Hematopoietic multipotent progenitor cell treated with erythropoietin and hydrocortisone succinate and interleukin-3 and kit ligand, for 6 days (in vitro differentiated cells): Measurements from ENCODE around the gene KCND3.

Source experiments
- DNase-seq: peaks from one replicate; pipeline ENCODE4 v3.0.0-alpha.2; 2015

The KCND3 gene

DNA sequence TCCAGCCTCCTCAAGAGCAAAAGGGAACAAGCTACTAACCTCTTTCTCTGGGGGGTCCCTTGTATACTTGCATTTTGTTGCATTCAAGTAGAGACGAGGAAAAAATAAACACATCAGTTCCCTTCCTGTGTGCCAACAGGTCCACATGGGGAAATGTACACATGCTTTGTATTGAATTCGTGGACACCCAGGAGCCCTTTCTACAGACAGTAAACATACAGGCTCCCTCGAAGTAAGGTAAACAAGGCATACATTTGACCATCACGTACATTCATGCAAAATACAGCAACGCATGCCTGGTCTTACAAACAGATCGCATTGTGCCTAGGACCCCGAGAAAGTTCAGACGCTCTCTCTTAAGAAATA is 1.1 kb downstream of the KCND3 start:
- no peak for DNase-seq

DNA sequence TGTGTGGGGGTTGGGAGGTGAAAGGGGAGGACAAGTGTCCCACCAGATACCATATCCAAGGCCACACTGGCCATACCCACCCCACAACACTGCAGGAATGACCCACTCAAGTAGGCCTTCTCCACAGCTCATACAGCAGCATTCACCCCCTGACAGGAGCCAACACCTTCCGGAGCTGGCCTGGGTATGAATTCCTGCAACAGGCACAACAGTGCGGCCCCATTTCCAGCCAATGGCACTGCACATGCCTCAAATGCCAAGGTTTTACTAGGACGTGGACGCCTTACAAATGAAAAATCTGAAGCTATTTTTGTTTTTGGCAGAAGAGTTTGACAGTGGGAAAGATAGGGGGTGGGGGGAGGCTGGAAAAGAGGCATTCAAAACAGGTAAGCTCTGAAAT is 2.0 kb downstream of the KCND3 start:
- no peak for DNase-seq

DNA sequence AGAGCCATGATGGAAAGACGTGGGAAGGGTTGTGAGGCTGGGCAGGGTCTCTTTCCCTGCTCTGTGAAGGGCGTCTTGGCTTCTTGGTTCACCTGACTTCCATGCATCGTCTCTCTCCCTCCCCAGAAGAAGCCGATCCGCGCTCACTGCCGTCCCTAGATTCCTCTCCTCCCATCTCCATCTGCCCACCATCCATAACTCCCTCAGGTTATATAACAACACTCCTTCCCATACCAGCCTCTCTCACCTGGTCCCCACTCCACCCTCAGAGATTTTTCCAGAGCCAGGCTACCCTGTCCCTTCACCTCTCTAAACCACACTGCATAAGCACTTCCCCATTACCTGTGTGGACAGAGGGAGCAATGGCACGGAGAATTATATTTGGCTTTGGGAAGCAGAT is 6.0 kb downstream of the KCND3 start:
- no peak for DNase-seq

DNA sequence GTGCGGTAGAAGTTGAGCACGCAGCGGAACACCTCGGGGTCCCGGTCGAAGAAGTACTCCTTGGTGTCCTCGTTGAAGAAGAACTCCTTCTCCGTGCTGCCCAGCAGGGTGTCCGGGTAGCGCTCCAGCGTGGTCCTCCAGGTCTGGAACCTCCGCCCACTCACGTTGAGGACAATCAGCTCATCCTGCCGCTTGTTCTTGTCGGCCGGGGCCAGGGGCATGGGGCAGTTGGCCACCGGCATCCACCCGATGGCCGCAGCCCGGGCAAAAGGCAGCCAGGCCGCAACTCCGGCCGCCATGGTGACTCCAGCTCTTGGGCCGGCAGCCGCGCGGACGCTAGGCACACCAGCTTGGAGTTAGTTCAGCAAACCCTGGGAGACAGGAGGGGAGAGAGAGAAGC is 7.0 kb downstream of the KCND3 start:
- DNase-seq: no peak

DNA sequence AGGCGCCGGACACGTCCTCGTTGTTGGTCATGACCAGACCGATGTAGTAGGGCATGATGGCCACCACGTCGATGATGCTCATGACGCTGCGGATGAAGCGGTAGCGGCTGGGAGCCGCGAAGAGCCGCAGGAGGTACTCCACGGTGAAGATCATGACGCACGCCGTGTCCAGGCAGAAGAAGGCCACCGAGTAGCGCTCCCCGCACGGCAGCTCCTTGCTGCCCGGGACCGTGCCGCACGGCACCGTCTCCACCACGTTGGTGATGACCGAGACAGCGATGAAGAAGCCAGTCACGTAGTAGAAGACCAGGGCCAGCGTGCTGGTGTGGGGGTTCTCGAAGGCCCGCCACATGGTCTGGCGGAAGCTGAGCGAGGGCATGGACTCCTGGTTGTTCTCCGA is 7.6 kb downstream of the KCND3 start:
- no peak for DNase-seq

DNA sequence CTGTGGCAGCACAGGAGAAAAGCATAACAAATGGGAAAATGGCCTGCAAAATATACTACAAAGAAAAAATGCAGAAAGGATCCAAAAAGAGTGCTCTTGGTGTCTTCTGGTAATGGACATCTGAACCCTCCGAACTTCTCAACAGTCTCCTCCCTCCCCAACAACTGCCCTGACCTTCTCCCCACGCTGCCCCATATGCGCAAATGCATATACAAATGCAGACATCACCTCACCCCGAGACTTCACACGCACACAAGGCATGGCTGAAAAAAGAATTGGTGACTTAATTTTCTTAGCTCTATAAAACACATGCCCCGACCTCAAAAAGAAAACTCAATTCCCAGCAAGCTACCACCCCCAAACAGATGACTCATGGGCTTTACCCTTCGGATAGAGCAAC is 8.4 kb downstream of the KCND3 start:
- DNase-seq: no peak

DNA sequence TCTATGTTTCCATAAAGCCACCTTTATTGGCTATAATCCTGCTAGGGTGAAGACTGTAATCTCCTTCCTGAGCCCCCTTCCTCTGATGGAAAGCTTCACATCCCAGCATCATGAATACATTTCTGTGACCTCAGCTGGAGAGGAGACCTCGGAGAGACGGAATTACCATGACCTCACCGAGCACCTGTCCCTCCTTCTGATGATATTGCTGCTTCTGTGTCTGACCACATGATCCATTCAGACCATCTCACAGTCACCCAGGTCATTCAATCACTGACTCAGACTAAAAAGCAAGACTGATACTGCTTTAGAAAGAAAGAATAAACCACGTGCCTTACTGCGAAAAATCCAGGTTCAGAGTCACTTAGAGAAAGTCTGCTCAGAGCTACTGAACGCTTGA is 8.8 kb downstream of the KCND3 start:
- no peak for DNase-seq

DNA sequence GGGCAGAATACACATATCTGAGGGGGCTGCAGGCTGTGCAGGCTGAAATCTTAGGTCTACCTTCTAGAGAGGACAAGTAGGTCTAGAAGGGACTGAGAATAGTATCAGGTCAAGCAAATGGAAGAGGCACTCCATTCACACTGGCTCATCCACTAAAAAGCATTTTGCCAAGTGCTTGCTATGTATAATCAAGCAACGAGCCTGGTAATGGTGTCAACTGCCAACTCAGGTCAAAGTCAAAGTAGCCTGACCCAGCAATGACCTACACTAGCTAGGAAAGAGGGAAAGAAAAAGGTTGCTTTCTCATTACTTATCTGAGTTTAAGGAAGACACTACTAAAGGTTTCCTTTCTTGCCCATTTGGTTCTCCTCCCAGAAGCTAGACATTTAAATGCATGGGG is 10.8 kb downstream of the KCND3 start:
- DNase-seq: no peak

DNA sequence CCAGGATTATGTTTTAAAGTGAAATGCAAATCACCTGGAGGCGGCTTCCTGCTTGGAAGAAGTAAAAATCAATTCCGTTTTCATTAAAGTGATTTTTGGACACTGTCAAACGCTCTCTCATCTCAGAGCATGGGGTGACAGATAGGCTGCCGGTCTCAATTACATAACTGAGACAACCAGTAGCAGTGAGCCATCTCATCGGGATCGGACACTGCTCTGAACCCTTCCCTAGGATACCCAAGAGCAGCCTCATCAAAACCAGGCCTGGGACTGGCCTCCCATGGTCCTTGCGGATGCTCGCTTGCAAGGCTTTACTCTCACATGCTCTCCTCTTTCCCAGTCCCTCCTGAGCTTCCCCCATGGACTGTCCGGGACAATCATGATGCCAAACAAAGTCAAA is 12.1 kb downstream of the KCND3 start:
- no peak for DNase-seq

DNA sequence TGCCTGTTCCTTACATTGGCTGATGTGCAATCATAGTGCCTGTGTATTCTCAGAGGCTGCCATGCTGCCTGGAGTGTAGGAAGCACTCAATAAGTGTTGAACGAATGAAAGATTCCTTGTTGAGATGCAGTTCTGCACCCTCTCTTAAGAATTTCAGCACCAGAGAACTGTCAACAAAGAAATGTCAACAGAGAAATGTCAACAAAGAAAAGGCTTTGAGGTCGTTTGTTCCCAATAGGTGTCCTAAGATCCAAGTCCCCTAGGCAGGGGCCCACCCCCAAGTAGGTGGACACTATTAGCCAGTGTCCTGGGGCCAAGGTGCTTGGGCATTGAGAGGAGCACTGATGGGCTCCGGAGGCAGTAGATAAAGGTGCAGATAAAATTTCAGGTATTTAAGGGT is 12.6 kb downstream of the KCND3 start:
- no peak for DNase-seq

DNA sequence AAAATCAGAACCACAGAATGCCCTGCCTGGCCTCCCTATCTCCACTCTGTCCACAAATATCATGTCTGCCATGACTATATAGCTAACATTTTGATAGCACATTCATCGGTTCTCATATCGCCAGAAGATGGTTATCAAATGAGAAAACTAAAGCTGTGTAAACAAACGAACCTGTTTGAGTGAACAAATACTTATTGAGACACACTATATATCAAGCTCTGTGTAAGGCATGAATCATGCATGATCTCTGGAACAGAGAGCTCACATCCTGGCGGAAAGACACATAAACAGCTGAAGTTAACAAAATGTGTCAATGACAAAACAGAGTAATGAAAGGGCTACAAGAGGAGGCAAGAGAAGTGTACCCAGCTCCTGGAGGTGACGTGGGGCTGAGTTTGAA is 13.1 kb downstream of the KCND3 start:
- DNase-seq: no peak

DNA sequence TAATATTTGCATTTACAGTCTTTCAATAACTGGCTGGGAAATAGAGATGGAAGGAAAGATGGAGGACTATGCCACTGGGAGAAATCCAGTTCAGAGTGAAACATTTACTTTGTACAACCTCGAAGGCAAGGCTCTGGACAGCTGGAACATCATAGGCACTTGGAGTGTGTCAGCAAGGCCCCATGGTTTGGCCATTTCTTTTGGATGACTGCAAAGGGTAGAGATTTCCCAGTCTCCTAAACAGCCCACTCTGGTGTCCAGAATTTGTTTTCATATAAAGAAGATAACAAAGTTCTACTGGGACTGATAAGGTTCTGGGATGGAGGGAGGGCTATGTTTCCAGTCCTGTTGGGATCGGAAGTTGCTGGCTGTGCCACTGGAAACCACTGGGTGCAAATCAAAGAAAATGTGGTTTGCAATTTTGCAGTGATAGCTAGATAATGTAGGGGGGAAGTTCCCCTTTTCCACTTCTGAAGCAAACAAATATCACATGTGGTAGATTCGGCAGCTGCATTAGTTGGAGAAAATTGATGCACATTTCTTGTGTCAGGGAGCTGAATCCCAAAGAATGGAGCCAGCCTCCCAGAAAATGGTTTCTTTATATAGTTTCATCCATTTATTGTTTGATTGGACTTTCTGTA is 16.2 kb downstream of the KCND3 start:
- DNase-seq: peak; percentile 8

DNA sequence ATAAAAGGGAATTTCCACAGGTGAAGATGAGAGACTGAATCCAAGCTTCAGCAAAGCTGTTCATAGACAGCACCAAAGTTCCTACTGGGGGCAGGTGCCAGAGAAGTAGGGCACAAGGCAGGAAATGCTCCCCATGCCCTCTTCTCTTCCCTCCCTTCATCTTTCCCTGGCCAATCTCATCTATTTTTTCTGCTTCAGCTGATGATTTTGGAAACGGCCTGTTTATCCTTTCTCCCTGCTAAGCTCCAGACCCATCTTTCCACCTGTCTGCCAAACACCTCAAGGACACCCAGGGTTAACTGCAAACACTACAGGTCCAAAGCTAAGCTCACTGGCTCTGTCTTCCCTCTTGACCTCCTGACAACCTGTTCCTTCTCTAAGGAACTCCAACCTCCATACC is 18.1 kb downstream of the KCND3 start:
- DNase-seq: no peak

DNA sequence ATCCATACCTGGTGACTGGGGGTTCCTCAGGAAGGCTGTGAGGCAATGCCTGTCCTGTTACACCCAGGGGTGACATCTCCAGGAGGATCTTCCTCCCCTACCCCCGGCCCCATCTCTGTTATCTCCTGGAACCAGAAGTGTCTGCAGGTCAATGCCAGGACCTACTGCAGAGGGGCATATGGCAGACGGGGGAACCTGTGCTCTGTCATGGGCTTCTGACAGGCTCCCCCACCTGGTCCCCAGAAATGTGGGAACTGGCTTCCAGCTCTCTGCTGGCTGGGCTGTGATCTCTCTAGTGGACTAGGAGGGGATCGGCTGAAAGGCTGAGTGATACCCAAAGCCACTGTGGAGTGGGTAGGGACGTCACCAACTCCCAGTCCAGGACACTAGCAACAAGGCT is 21.0 kb downstream of the KCND3 start:
- no peak for DNase-seq

DNA sequence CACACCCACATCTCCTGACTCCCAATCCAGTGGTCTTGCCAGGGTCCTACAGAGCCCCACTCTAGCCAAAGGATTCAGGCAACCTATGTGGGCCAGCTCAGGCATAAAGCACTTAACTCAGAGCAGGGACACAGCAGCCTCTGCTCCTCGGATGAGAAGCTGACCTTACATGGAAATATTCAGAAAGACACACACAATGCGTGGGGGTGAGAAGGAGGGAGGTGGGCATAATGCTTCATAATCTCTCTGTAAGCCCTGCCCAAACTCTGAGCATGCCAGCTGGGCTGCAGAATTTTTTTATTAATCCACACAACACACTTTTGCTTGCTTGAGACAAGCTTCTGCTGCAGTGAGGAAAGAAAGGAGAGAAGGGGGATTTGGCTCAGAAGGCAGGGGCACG is 21.6 kb downstream of the KCND3 start:
- no peak for DNase-seq

DNA sequence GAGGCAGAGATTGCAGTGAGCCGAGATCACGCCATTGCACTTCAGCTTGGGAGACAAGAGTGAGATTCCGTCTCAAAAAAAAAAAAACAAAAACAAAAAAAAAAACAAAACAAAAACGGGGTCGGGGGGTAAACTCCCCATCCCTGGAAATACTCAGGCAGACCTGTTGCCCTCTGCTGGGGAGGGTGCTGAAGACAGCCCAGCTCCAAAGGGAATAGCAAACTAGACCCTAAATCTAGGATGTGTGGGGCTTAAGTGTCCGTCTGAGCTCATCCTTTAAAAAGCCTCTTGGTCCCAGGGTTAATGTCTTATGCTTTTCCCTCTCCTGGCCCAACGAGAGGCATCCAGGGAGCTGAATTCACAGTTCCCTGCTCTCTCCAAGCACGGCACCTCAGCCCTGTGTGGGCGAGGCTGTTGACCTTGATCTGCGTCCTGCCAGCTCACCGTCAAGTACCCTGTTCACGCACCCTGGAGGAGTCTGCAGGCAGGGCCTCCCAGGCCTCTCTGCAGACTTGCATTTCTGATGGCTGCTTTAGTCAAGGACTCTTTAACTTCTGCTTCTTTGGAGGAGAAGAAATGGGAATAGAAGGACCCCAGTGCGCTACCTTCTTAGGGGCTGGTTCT is 22.3 kb downstream of the KCND3 start:
- no peak for DNase-seq

DNA sequence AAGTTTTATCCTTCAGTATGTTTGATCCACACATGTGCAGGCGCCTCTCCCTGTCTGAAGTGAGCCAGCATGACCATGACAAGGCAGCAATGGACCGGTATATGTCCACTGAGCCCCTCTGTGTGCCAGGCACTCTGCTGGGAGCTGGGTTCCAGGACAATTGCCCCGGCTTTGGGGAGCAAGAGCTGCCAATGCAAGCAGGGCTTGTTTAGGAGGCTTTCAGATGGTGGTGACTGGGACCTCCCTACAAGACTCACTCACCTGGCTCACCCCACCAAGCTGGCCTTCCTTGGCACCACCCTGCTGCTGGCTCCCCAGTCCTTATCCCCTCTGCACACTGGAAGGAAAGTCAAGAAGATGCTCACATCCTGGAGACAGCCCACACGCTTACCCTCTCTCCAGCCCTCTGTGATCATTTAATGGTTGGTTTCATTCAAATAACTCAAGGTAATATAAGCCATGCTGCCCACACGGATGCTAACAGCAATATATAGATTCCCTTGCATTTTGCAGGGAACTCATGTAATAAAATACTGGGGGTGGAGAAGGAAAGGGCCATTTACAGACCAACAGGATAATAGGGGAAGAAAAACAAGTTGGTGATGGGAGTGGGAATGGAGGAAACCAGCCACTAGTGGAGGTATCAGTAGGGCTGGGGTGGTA is 23.6 kb downstream of the KCND3 start:
- no peak for DNase-seq

DNA sequence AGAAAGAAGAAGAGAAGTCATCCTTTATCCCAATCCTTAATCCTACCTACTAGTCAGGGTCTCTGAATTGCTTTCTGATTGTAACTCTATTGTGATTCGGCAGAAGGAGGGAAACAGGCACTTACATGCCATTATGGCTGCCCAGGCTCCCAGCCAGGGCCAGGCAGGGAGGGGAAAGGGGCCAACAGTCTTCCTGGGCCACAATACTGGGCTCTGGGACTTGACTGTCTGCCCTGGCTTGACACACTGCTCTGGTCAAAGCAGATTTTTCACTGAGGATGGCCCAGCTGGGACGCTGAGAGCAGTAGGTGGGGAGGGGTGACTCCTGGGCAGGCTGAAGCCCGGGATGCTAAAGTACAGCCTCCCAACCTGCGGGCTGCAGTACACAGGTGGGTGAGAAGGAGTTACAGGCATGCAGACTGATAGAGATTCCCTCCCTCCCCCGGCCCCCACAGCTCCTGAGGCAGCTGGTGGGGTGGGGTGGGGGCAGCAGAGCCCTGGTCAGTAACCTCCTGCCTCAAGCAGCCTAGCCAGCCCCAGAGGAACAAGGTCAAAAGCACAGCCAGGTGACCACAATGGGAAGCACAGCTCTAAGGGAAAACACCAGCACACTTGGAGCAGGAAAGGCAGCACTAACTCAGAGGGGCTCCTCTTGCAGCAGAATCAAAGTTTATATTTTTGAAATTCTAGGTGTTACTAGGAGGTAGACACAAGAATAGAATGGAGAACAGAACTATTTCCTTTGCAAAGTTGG is 25.3 kb downstream of the KCND3 start:
- DNase-seq: no peak

DNA sequence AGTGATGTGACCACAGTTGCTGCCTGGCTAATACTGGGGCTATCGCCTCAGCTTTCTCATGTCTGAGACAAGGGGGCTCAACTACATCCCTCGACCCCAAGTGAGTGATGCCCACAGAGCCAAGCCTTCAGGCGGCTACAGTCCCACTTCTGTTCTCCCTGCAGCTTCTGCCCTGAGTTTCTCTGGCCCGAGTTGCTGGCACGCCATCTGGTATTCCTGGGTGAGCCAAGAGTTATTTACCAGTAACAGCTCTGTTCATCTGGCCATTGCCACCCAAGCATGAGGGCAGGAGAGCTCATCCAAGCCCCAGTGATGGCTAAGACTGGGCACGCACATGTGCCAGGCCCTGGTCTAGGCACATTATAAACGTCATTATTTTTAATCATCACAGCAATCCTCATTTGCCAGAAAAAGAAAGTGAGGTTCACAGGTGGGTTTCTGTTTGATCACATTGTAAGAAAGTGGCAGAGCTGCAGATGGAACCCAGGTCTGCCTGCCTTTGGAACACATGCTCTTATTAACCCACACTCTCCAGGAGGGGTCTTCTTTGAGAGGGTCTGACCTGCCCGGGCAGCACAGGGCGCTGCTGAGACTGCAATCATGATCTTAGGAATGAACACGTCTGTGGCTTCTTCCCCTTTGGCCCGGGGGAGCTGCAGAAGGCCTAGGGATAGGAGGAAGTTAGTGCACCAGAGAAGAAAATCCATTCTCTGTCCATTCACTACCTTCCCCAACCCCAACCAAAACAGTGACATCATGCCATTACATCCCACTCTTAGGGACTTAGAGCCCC is 27.5 kb downstream of the KCND3 start:
- DNase-seq: no peak

DNA sequence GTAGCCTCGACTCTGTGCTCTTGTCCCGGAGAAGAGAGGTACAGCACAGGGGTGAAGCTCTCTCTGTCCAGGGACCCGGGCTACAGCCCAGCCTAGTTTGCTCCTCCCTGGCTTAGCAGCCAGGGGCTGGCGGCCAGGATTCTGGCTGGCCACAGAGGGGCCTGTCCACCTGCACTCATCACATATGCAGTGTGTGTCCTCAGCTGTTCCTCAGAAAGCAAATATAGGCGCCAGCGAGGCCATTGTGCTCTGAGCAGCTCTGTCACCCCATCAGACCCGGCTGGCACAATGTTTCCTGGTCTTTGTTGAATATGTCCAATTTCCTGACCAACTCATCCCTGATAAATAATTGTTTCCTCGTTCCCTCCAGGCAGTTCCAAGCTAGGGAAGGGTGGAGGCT is 28.5 kb downstream of the KCND3 start:
- DNase-seq: no peak

DNA sequence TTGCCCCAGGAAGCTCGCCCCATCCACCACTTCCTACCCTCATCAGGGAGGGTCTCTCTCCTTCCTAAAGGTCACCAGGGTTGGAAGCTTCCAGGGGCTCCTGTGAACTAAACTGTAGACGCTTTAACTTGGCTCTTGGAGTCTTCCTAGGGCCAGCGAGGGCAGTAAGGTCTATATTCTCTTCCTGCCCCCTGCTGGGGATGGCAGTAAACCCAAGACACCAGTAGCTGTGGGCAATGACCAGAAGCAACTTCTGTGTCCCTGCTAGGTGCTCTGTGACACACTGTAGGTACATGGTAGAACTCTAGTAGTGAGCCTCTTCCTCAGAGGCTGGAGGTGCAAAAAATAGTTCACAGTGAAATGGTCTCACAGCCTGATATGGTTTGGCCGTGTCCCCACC is 30.0 kb downstream of the KCND3 start:
- peak; percentile 9 for DNase-seq

DNA sequence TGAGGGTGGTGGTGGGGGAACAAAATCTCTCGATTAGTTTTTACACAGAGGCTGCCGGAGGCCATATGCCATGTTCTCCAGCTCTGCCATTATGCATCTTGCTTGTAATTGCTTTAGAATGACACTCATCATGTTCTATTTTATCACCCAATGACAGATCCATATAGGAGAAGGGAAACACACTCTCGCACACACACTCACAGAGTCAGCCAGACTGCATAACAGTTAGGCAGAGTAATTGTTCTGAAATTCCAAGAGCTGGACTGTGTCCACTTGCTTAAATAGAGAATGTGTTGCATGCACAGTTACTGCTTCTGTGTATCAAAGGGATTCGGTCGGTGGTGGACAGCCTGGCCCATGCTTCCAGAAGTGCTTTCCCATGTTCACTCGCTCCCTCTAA is 30.6 kb downstream of the KCND3 start:
- no peak for DNase-seq

DNA sequence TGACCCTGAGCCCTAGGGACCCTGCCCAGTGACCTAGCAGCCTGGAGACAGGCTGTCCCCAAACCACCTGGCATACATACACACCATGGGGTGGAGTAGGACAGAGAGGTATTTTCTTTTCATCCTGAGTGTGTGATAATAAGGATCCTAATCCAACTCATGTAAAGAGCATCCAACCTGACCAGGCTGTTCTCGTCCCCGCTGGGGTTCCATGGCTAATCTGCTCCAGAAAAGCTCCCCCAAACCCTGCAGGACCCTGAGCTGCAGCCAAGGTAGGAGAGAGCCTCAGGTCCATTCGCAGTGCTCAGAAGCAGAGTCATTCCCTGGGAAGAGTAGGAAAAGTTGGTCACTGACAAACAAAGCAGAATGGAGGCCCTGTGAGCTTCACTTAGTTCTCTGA is 31.4 kb downstream of the KCND3 start:
- no peak for DNase-seq
